PFSK-1 (cell line): Measurements from ENCODE around the gene RASEF.

Experiments
- FOXP2 ChIP-seq: optimal IDR thresholded peaks from 2 replicates; pipeline ENCODE3; 2011; ENCODE audit warnings: borderline replicate concordance, control low read depth, inconsistent platforms; ENCODE audit not compliant: insufficient read depth; ENCODE audit errors: extremely low read length, extremely low read depth
- POLR2AphosphoS5 ChIP-seq: IDR thresholded peaks from 2 replicates; pipeline ENCODE4 v1.6.1; 2012; ENCODE audit warnings: low read depth, mild to moderate bottlenecking, control low read depth, low read length, moderate library complexity
- REST ChIP-seq, 2 experiments: IDR thresholded peaks; 2 replicates each; pipeline versions ENCODE4 v1.6.1 to v1.8.0; 2011 to 2012; ENCODE audit warnings: low read depth in 2 of 2, low read length in 2 of 2, control low read depth in 1 of 2, inconsistent platforms in 1 of 2, mild to moderate bottlenecking in 1 of 2, moderate library complexity in 1 of 2; ENCODE audit not compliant: insufficient read depth in 1 of 2
- SIN3A ChIP-seq: IDR thresholded peaks from 2 replicates; pipeline ENCODE4 v1.6.1; 2012; ENCODE audit warnings: mild to moderate bottlenecking, low read length, moderate library complexity, borderline replicate concordance; ENCODE audit not compliant: insufficient read depth
- TAF1 ChIP-seq: IDR thresholded peaks from 2 replicates; pipeline ENCODE4 v1.6.1; 2012; ENCODE audit warnings: low read length, control low read depth, borderline replicate concordance; ENCODE audit not compliant: insufficient read depth

RASEF gene

GRCh38 chr9:82998409-82998808 is 64.5 kb downstream of the RASEF start:
- TF ChIP-seq SIN3A, result no peak
- TF ChIP-seq FOXP2, result no peak
- TF ChIP-seq POLR2AphosphoS5, result no peak
- TF ChIP-seq REST (IDR thresholded peaks at IDR 0.05; ENCODE audit: insufficient read depth in 1 of 2, low read depth in 2 of 2, low read length in 2 of 2), result no peak
- no peak for TF ChIP-seq TAF1

- TF ChIP-seq TAF1 (no peak), FOXP2 (no peak), POLR2AphosphoS5 (no peak), REST (IDR thresholded peaks at IDR 0.05; ENCODE audit: insufficient read depth in 1 of 2, low read depth in 2 of 2, low read length in 2 of 2) (no peak)
Measured at GRCh38 chr9:82997476-82998140, 65.3 kb downstream of the RASEF start.

- TF ChIP-seq FOXP2 (no peak), SIN3A (no peak), REST (IDR thresholded peaks at IDR 0.05; ENCODE audit: insufficient read depth in 1 of 2, low read depth in 2 of 2, low read length in 2 of 2) (no peak), TAF1 (no peak), POLR2AphosphoS5 (no peak)
Measured at GRCh38 chr9:82996941-82997340, 66.0 kb downstream of the RASEF start.

GRCh38 chr9:82993856-82994605 is 68.9 kb downstream of the RASEF start:
- TF ChIP-seq POLR2AphosphoS5 (no peak), TAF1 (no peak), FOXP2 (no peak), REST (IDR thresholded peaks at IDR 0.05; ENCODE audit: insufficient read depth in 1 of 2, low read depth in 2 of 2, low read length in 2 of 2) (no peak), SIN3A (no peak)
